Activated CD4-positive, alpha-beta T cell treated with anti-CD3 and anti-CD28 coated beads, Interleukin-2, amount 50 U/mL, for 4 hours (primary cell): ENCODE data around the gene PEX16.

ENCODE experiments used
- DNase-seq, 2 experiments: peaks; one replicate each; pipeline ENCODE4 v3.0.0-alpha.2; 2020

PEX16 gene

DNA sequence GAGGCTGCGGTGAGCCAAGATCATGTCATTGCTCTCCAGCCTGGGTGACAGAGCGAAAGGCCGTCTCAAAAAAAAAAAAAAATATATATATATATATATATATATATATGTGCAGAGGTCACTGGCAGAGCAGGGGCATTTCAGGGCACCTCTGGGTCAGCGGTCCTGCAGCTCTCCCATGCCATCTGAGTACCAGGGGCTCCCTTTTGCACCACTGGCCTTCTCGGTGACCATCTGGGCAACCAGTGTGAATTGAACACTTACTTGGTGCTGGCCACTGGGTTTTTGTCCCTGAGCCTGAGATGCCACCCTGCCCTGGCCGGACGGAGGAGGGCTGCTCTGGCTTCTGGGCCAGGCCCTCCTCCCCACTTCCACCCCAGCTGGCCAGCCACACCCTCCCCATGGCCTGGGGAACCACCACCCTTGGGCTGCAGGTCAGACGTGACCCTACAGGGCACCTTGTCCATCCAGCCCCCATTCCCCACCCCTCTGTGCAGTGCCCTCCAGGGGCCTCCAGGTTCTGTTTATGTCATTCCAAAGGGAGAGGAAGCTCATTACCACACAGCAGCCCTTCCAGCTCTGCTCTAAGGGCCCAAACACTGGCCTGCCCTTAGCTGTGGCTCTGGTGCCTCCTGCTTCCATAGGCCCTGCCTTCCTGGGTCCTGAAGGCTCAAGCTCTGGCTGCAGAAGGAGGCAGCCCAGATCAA lies 22.0 kb downstream of the PEX16 start:
- DNase-seq = no peak

DNA sequence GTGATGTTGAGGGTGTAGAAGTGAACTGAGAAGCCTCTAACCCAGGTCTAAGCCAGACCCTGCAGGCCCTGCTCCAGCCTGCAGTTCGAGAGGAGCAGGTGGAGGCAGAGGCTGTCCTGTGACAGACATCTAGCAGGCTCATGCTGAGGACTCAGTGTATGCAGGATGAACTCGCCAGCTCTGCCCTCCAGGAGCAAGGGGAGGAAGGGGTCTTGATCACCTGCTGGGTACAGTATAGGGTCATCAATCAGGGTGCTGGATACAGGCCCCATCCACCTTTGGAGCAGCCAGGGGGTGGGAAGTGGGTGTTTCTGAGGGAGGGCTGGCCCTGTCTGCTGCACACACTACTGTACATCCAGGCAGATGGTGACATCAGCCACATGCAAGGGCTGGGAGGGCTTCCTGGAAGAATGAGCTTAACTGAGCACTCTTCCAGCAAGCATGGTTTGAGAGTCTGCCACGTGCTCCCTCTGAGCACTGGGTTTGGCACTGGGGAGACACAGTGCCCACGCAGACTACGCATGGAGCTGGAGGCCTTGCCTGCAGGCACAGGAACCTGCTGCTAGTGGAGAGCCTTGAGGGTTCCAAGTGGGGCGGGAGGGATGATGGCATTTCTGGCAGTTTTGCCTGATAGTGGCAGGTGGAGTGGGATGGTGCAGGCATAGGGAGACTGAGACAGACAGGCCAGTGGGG lies 23.0 kb downstream of the PEX16 start:
- no peak for DNase-seq

DNA sequence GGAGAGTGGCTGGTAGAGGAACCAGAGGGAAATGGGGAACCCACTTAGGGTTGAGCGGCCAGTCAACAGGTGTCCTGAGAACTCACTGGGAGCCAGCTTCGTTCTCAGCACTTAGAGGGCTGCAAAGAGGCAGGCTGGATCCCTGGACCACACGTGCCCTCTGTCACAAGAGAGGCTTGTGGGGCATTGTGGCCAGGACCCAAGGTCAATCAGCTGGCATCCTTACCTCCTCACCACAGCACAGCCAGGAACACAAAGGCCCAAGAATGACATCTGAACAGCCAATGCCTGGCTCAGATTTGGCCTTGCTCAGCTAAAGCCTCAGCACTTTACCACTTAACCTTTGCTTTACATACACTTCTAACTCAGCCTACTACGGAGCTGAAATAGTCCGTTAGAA lies 24.8 kb downstream of the PEX16 start:
- no peak for DNase-seq

DNA sequence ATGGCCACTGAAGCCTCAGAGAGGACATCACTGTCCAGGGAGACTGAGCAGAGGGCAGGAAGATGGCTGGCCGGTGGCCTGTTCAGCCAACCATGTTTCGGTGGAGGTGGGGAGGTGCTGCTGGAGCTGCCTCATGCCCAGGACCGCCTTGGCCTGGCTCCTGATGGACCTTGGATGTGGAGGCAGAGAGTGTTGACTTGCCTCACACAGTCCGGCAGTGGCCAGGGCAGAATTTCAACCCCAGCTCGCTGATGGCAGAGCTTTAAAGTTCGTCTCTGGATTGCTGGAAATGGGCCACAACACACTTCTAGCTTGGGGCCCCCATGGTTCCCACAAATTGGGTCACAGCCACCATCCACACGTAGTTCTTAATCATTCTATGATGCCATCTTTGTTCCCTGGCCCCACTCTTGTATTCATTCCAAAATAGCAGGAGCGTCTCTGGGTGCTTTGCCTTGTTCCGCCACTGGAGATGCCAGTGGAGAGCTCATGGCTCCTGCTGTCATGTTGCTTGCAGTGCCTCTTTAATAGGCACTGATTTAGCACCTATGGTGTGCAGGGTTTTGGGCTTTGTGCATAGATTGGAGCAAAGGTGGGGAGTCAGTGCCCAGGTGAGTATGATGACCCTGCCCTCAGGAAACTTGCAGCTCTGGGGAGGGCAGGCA lies 26.7 kb downstream of the PEX16 start:
- DNase-seq = no peak

DNA sequence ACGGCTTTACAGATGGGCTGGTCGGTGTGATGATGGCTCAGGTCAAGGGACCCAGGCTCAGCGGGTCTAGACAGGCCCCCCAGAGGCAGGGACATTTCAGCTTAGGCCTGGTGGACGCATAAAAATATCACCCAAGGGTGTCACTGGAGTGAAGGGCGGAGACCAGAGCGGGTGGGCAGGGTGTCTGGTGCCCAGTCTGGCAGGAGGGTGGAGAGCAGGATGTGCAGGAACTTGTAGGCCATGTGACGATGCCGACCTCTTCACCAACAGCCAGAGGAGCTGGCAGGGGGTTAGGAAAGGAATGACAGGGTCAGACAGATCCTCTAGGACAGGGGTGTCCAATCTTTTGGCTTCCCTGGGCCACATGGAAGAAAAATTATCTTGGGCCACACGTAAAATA lies 27.7 kb downstream of the PEX16 start:
- DNase-seq = no peak

DNA sequence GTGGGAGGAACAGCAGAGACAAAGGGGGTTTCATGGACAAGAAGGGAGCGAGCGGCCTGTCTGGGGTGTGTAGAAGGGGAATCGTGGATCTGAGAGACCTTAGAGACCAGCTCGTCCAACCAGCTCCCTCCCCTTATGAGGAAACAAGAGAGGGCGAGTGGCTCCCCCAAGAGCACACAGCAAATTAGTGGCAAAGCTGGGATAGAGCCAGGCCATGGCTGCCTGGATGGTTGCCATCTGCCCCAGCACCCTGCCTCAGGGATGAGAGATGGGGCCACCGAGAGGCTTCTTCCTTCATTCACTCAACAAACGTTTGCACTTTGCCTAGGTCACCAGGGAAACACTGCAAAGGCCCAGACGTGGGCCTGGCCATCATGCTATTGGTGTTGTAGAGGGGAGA lies 28.1 kb downstream of the PEX16 start:
- DNase-seq = no peak

DNA sequence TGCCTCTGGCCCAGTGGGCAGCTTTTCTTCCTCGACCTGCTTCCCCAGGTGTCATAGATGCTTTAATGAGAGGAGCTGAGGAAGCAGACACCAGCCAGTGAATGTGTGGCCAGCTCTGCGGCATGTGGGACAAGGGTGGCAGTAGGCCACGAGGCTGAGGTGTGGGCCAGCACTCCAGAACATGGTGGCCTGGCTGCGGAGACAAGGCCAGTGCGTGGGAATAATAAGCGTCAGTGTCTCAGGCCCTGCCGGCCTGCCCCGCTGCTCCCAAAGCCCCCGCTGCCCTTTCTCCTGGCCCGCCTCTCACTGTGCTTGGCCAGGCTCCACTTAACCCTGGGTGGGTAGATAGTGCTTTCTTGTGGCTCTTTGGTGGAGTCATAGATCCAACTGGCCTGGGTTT lies 30.1 kb downstream of the PEX16 start:
- no peak for DNase-seq

DNA sequence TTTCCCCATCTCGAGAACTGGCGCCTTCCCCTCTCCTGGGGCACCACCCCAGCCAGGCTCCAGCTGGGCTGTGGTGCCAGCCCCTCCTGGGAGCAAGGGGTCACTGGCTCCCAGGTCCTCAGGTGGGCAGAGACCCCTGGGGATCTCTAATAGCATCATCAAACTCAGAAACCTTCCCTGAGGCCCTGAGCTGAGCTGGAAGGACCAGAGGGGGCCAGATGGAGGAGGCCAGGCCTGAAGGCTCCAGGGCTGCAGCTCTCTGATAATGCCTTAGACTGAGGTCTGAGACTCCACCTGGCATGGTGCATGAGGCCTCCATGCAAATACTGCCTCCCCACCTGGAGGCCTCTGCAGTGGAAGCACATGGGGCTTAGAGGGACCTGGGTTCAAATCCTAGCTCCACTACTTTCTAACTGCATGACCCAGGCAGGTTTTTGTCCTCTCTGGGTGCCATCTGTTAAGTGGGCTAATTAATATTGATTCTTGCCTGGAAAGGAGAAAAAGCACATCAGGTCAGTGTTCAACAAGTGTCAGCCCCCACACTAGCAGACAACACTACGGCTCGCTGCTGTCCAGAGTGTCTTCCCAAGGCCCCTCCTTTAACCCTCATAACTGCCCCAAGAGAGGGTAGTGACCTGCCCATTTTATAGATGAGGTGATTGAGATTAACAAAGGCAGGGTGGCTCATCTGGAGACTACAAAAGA lies 30.7 kb downstream of the PEX16 start:
- no peak for DNase-seq

DNA sequence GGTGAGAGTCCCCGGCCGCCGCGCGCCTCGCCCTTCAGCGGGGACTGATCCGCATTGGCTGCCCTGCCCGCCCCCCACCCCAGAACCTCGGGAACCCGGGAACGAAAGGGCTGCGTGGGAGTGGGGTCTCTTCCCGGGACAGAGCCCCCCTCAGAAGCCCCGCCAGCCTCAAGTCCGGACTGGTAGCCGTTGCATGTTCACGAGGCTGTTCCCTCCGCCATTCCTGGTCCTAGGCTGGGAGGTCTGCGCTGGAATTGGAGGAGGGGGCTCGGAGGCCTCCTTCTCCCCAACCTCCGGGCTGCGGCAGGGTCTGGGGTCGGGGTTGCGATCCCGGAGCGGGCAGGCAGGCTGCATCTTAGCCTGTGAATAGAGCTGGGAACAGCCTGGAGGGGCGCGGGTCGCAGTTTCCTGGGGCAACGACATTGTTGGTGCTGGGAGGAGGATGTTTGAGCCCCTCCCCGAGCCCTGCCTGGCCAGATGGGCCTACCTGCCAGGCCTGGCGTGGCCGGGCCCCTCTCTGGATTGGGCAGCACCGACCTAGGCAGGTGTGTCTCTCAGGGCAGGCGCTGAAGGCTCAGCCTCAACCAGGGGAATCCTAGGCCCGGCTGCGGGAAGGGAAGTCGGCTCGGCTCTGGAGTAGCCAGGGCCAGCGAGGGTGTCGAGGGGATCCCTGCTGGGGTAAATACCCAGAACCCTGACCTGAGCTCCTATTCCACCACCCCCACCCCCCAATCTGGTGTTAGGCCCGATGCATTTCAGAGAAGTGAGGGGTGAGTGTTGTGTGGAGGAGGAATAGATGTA lies 31.6 kb downstream of the PEX16 start:
- DNase-seq = no peak

DNA sequence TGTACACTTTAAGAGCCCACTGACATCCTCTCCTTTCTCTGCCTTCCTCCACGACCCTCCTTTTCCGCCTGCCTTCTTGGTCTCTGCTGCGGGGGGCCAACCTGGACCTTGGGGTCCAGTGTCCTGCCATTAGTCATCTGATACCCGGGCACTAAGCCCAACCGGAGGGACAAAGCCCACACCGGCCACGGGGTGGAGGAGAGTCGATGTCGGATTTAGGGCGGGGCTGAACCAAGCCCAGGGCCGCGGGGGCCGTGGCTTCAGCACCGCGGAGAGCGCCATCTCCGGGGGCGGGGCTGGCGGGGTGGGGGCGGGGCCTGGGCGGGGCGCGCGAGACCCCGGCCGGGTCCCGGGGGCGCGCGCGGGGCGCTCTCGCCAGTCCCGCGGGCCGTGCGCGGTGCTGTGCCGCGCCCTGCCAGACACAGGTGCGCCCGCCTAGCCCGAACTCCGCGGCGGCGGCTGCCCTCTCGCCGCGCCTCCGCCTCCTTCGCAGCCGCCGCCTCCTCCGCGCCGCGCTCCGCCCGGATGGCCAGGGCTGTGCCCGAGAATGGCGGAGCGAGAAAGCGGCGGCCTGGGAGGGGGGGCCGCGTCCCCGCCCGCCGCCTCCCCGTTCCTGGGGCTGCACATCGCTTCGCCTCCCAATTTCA lies 32.3 kb downstream of the PEX16 start, which contains the start of gene MAPK8IP1:
TSS of gene MAPK8IP1 (plus strand) at position 378 of the 647 bp plus-strand sequence. CDS start at position 548, 170 bp downstream.
- DNase-seq = peak; percentile 23 to 25

DNA sequence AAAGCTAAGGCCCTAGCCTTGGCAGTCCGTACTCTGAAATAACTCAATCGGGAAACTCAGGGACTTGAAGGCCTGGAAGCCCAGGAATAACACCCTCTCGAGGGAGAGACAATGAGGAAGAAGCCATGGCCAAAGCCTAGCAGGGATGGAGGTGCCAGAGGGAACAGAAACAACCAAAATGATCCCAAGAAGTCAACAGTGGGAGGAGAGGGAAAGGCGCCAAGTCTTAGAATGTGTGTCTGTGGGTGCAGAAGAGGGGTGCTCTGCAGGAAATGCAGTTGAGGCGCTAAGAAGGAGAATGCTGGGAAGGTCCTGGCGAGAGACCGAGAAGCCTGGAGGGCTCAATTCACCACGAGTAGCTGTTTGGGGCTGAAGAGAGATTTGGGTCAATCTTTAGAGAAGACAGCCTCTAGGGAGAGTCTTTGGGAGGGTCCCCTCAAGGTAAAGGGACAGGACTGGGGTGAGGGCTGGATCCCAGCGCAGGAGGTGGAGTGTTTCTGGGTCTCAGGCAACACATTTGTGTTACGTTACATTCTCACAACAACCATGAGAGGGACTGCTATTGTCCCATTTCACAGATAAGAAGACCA lies 33.0 kb downstream of the PEX16 start:
- DNase-seq = no peak

DNA sequence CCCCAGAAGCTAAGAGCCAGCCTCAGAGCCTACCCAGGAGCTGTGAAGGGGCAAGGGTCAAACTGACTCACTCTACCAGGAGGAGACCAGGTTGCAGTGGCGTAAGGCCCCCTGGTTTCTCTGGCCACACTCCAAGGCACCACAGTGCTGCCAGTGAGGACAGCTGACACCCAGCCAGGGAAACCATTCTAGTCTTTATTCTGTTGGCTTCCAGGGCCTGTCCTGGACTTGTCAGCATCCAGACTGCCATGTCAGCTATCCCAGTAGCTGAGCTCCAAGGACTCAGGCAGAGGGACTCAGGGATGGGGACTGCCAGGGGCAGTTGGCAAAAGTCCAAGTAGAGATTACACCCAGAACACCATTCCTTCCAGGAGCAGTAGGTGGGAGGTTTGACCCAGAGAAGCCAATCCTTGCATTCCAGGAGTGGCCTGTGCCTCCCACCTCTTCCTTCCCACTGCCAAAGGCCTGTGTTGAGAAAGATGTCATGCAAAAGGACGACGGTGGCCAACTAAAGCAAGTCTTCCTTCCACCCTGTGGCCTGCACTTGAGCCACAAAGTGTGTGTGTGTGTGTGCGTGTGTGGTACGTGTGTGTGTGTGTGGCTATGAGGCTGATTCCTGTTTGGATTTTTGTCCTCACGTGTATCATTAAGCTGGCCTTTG lies 35.8 kb downstream of the PEX16 start:
- no peak for DNase-seq

DNA sequence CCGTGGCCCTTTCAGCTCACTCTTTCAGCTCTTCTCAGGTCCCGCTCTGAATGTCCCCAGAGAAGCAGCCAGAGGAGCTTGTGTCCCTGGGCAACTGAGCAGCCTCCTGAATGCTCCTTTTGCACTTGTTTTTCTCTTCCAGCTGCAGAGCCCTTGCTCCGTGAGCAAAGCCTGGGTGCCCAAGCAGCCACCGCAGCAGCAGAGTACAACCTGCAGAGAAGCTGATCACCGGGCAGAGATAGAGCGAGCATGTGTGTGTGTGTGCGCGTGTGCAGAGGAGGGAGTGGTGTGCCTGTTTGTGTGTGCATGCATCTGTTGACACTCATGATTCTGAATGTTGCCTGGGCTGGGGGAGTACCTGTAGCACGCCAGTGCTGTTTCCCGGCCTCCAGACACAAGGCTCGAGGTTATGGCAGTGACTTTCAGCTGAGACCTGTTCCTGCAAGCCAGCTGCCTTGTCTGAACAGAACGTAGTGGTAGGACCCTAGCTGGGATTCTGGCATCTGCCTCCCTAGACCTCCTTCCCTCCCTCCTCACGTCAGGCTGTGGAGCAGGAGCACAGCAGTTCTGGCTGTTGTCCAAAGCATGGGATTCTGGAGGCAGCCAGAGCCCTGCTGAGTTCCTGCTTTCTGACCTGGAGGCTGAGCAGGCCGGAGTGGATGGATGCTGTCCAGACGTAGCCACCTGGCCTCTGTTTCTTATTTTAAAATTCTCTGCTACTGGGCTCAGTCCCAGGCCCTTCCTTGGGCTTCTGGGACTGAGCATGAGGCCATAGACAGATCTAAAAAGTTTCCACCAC lies 36.7 kb downstream of the PEX16 start:
- no peak for DNase-seq

DNA sequence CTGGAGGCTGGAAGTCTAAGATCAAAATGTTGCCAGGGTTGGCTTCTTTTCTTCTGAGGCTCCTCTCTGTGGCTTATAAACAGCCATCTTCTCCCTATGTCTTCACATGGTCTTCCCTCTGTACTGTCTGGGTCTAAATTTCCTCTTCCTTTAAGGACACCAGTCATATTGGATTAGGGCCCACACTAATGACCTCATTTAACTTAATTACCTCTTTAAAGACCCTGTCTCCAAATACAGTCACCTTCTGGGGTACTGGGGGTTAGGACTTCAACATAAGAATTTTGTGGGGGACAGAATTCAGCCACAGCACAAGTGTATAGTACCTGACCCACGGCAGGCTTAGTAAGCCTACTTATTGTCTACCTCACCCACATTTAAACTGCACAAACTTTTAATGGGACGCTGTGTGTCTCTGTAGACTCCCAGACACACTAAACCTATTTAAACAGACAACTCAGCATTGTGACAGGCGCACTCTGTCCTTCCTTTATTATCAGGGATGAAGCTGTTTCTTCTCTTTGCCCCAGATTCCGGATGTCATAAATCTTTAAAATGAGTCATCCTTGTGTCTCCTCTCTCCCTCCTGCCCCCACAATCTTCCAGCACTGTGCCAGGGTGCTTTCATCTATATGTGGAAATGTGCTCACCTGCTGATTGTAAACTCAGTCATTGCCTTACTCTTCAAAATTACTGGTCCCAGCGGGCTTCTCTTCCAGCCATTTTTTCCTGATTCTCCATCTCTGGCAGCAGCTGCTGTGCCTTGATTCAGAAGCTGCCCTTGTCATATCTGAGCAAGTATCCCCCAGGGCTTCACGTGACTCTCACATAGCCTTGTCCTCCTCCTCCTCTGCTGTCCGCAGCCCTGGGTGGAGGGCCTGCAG lies 37.6 kb downstream of the PEX16 start:
- no peak for DNase-seq

DNA sequence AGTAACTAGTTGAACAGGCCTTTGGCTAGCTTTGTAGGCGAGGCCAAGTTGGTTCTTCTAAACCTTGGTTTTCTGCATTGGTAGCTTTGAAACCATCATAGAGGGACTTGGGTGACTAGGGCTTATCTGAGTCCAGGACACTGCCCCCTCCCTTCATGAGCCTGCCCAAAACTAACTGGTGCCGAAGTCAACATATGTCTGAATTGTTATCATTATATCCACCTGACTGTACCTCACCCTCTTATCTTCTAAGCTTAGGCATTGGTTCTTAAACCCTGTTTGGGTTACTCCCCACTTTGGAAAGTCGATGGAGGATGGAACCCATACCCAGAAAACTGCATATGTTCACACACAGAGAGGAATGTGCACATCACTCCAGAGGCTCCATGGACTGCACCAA lies 39.8 kb downstream of the PEX16 start:
- no peak for DNase-seq

DNA sequence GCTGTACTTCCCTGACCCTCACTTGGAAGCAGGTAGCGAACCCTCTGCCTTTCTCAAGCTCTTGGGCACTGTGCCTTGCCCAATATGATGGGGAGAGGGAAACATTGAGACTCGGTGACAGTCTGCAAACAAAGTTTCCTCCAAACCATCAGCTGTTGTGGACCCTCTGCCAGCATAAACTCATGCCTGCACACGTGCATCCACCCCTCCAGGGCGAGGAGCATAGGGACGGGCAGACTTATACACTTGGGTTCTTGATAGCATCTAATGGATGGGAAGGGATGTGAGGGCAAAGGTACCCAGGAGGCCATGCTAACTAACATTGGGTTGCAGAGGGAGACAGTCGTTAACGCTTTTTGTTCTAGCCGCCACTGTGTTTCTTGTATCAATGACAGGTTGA lies 40.5 kb downstream of the PEX16 start:
- DNase-seq = no peak

DNA sequence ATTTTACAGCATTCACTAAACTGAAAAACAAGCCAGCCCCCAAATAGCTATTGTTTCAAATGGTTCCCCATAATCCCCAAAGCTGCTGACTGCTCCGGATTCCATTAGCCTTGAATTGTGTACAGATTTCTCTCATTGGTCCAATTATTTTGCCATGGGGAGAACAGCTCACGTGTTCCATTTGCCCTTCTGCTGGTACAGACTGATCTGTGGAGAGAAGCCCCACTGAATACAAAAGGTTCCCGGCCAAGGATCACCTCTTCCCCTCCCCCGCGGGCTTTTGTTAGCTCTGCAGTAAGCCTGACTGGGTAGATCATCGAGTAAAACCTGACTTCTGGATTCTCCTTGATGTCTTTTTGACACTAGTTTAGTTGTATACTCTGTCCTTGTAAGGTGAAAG lies 41.3 kb downstream of the PEX16 start:
- DNase-seq = no peak

DNA sequence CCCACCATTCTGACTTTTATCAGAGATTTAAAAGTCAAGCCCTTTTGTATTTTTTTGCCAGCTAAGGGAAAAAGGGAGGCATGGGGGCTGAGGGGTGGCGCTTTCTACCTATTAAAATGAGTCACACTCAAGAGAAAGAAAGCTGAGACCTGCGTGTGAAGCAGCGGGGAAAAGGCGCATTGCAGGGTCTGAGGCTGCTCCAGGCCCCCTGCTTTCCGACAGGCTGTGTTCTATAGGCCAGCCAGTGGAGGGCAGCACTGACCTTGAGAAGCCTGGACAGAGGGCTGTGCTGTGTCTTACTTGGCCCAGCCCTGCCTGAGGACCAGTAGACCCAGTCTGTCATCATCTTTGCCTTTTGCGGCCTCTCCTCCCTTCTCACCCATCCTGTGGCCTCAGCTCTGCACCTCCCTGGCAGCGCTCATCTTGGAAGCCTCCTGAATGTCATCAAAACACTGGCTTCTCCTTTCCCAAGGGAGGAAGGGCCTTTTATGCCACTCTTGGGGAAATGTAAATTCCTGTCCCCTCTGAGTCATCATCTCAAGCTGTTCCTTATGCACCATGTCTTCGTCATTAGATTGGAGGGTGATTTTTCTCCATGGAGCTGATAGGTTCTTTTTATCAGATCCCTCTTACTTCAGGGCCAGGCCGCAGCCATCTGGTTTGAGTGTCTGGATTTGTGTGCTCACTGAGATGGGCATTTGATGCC lies 44.9 kb downstream of the PEX16 start:
- no peak for DNase-seq

DNA sequence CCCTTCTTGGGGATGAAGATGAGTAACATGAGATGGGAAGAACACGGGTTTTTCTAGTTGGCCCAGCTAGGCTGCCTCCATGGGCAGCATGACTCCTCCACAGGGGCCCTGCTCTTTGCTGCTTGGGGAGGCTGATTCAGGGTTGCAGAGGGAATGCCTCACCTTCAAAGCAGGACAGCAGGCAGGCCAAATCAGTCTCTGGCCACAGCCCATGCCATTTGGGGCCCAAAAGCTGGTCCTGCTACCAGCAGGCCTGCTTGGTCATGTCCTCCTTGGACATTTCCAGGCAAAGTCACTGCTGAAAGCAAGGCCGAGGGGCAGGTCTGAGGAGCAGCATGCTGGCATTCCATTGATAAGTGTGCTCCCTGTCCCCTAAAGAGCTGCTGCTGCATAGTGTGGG lies 46.0 kb downstream of the PEX16 start:
- no peak for DNase-seq
